ENCODE measurements around the gene LMAN2. TPM values are rescaled to one million over a fixed set of nuclear protein-coding genes. Genes with fewer than 3 reads are reported as not detected.

The LMAN2 gene
- total and polyA plus RNA-seq, 2 experiments from 2014 or later, result 153 to 227 TPM

- no peak for TF ChIP-seq CREB1 (CRISPR knock-in tag; IDR thresholded peaks at IDR 0.05; ENCODE audit: low read depth)
Measured at GRCh38 chr5:177339107-177339638, 12.3 kb downstream of the LMAN2 start (continued).

- no peak overlapping the region for H3K4me3 Mint-ChIP-seq
- peak overlapping the region; percentile 43 for H3K27ac Mint-ChIP-seq
- no peaks in the 10 kb centered on the region for H3K9me3 Mint-ChIP-seq
- no peak overlapping the region for H3K4me3 ChIP-seq
- DNase-seq (ENCODE audit: low spot score) (no peak), ATAC-seq (no peak)
- 0 out of 2 replicates have a peak, but pooled peaks cover 4% of the 10 kb centered on the region for H4K20me1 ChIP-seq (replicated peaks; ENCODE audit: insufficient read depth)
- no peak overlapping the region for H3K27ac ChIP-seq (ENCODE audit: low read depth)
- peaks cover 23% of the 10 kb centered on the region for H3K4me1 Mint-ChIP-seq
- TF ChIP-seq NANOG (IDR thresholded peaks at IDR 0.05; ENCODE audit: borderline replicate concordance) (no peak), EZH2phosphoT487 (IDR thresholded peaks at IDR 0.05; ENCODE audit: unreplicated experiment) (no peak), STAT1 (IDR thresholded peaks at IDR 0.05; ENCODE audit: unreplicated experiment) (no peak), REST (IDR thresholded peaks at IDR 0.05; ENCODE audit: unreplicated experiment) (no peak), POLR2AphosphoS5 (IDR thresholded peaks at IDR 0.05; ENCODE audit: low read depth) (no peak), ZNF114 (CRISPR knock-in tag; IDR thresholded peaks at IDR 0.05) (no peak)
- TF ChIP-seq, protein P1, sequence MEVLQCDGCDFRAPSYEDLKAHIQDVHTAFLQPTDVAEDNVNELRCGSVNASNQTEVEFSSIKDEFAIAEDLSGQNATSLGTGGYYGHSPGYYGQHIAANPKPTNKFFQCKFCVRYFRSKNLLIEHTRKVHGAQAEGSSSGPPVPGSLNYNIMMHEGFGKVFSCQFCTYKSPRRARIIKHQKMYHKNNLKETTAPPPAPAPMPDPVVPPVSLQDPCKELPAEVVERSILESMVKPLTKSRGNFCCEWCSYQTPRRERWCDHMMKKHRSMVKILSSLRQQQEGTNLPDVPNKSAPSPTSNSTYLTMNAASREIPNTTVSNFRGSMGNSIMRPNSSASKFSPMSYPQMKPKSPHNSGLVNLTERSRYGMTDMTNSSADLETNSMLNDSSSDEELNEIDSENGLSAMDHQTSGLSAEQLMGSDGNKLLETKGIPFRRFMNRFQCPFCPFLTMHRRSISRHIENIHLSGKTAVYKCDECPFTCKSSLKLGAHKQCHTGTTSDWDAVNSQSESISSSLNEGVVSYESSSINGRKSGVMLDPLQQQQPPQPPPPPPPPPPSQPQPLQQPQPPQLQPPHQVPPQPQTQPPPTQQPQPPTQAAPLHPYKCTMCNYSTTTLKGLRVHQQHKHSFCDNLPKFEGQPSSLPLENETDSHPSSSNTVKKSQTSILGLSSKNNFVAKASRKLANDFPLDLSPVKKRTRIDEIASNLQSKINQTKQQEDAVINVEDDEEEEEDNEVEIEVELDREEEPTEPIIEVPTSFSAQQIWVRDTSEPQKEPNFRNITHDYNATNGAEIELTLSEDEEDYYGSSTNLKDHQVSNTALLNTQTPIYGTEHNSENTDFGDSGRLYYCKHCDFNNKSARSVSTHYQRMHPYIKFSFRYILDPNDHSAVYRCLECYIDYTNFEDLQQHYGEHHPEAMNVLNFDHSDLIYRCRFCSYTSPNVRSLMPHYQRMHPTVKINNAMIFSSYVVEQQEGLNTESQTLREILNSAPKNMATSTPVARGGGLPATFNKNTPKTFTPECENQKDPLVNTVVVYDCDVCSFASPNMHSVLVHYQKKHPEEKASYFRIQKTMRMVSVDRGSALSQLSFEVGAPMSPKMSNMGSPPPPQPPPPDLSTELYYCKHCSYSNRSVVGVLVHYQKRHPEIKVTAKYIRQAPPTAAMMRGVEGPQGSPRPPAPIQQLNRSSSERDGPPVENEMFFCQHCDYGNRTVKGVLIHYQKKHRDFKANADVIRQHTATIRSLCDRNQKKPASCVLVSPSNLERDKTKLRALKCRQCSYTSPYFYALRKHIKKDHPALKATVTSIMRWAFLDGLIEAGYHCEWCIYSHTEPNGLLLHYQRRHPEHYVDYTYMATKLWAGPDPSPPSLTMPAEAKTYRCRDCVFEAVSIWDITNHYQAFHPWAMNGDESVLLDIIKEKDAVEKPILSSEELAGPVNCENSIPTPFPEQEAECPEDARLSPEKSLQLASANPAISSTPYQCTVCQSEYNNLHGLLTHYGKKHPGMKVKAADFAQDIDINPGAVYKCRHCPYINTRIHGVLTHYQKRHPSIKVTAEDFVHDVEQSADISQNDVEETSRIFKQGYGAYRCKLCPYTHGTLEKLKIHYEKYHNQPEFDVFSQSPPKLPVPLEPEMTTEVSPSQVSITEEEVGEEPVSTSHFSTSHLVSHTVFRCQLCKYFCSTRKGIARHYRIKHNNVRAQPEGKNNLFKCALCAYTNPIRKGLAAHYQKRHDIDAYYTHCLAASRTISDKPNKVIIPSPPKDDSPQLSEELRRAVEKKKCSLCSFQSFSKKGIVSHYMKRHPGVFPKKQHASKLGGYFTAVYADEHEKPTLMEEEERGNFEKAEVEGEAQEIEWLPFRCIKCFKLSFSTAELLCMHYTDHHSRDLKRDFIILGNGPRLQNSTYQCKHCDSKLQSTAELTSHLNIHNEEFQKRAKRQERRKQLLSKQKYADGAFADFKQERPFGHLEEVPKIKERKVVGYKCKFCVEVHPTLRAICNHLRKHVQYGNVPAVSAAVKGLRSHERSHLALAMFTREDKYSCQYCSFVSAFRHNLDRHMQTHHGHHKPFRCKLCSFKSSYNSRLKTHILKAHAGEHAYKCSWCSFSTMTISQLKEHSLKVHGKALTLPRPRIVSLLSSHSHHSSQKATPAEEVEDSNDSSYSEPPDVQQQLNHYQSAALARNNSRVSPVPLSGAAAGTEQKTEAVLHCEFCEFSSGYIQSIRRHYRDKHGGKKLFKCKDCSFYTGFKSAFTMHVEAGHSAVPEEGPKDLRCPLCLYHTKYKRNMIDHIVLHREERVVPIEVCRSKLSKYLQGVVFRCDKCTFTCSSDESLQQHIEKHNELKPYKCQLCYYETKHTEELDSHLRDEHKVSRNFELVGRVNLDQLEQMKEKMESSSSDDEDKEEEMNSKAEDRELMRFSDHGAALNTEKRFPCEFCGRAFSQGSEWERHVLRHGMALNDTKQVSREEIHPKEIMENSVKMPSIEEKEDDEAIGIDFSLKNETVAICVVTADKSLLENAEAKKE (CRISPR knock-in tag; IDR thresholded peaks at IDR 0.05), result no peak
- TF ChIP-seq, protein P2, sequence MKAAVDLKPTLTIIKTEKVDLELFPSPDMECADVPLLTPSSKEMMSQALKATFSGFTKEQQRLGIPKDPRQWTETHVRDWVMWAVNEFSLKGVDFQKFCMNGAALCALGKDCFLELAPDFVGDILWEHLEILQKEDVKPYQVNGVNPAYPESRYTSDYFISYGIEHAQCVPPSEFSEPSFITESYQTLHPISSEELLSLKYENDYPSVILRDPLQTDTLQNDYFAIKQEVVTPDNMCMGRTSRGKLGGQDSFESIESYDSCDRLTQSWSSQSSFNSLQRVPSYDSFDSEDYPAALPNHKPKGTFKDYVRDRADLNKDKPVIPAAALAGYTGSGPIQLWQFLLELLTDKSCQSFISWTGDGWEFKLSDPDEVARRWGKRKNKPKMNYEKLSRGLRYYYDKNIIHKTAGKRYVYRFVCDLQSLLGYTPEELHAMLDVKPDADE (IDR thresholded peaks at IDR 0.05), result no peak
- H3K36me3 Mint-ChIP-seq (ENCODE audit: low read depth), result peaks cover 57% of the 10 kb centered on the region
- peaks cover 5% of the 10 kb centered on the region; the same call in 1 of the 2 replicates for H3K36me3 ChIP-seq (ENCODE audit: insufficient read depth)
- peaks cover 37% of the 10 kb centered on the region for H3K79me2 ChIP-seq (replicated peaks; ENCODE audit: insufficient read depth)
- H3K4me1 ChIP-seq (ENCODE audit: insufficient read depth), result no peaks in the 10 kb centered on the region; the same call in 1 of the 2 replicates
- no peaks in the 10 kb centered on the region for H3K27me3 ChIP-seq (ENCODE audit: insufficient read depth)
- no peaks in the 10 kb centered on the region for H3F3A ChIP-seq (replicated peaks; ENCODE audit: low read depth)
- no peaks in the 10 kb centered on the region for H3K9me2 ChIP-seq (ENCODE audit: insufficient read depth)
- peaks cover 11% of the 10 kb centered on the region for H3K27me3 Mint-ChIP-seq (ENCODE audit: insufficient read depth, low read depth, poor library complexity)
- H3K4me2 ChIP-seq, result no peak overlapping the region
- H2AFZ ChIP-seq, result no peak overlapping the region
Measured at GRCh38 chr5:177338251-177339106, 13.0 kb downstream of the LMAN2 start.

Data from GM23338 (cell line).